ENCODE measurements around the gene ALDH1B1.

GRCh38 chr9:38439916-38440301 is 47.4 kb downstream of the ALDH1B1 start:
- TF ChIP-seq EZH2phosphoT487 (IDR thresholded peaks at IDR 0.05; ENCODE audit: borderline replicate concordance, low read length) = no peak
- no peak for TF ChIP-seq CTCF (conservative IDR thresholded peaks at IDR 0.05; ENCODE audit: low read depth, low read length)

Measured in PC-3 (cell line).